Measurements from ENCODE around the gene JPH3.

- TF ChIP-seq BHLHE40 (IDR thresholded peaks at IDR 0.05; ENCODE audit: borderline replicate concordance) (no peak), HDGF (IDR thresholded peaks at IDR 0.05; ENCODE audit: borderline replicate concordance) (no peak), TARDBP (IDR thresholded peaks at IDR 0.05) (no peak), L3MBTL2 (conservative IDR thresholded peaks at IDR 0.05) (no peak), SUZ12 (IDR thresholded peaks at IDR 0.05) (no peak), ELF4 (IDR thresholded peaks at IDR 0.05) (no peak), ZNF384 (IDR thresholded peaks at IDR 0.05) (no peak), FOXA1 (IDR thresholded peaks at IDR 0.05) (no peak), FOXK2 (IDR thresholded peaks at IDR 0.05) (no peak), FOXM1 (IDR thresholded peaks at IDR 0.05; ENCODE audit: borderline replicate concordance) (no peak), ARNT (IDR thresholded peaks at IDR 0.05) (no peak)
Observed at GRCh38 chr16:87697256-87697655, 94.9 kb downstream of the JPH3 start.

Data from HEK293T (cell line).